ENCODE measurements around the gene CAMK2B. TPM values are rescaled to one million over a fixed set of nuclear protein-coding genes. Genes with fewer than 3 reads are reported as not detected.

The CAMK2B gene
- total and polyA plus RNA-seq, 2 of the 13 experiments (the other 11 are each of a cell fraction or from before 2014, with no cell fraction given) = 0.27 to 0.48 TPM

GRCh38 chr7:44229546-44230105, 95.8 kb downstream of the CAMK2B start:
- TF ChIP-seq ZNF275 (CRISPR knock-in tag; IDR thresholded peaks at IDR 0.05; ENCODE audit: borderline replicate concordance) = no peak
- no peak for TF ChIP-seq DBP (CRISPR knock-in tag; IDR thresholded peaks at IDR 0.05; ENCODE audit: not compliant biosample characterization)
- no peak for TF ChIP-seq ERF (CRISPR knock-in tag; IDR thresholded peaks at IDR 0.05)
- TF ChIP-seq ZNF543 (CRISPR knock-in tag; IDR thresholded peaks at IDR 0.05) = no peak
- TF ChIP-seq STAG1 (CRISPR knock-in tag; IDR thresholded peaks at IDR 0.05) = no peak
- no peak for TF ChIP-seq TFDP2 (CRISPR knock-in tag; IDR thresholded peaks at IDR 0.05)
- TF ChIP-seq ZBTB42 (CRISPR knock-in tag; IDR thresholded peaks at IDR 0.05) = no peak
- no peak for TF ChIP-seq TIGD3 (CRISPR knock-in tag; IDR thresholded peaks at IDR 0.05; ENCODE audit: borderline replicate concordance)
- no peak for TF ChIP-seq ZNF143 (CRISPR knock-in tag; IDR thresholded peaks at IDR 0.05)
- TF ChIP-seq MXD4 (CRISPR knock-in tag; IDR thresholded peaks at IDR 0.05) = no peak
- TF ChIP-seq MYNN (CRISPR knock-in tag; IDR thresholded peaks at IDR 0.05; ENCODE audit: low read depth) = no peak
- no peak for TF ChIP-seq RXRB (CRISPR knock-in tag; IDR thresholded peaks at IDR 0.05; ENCODE audit: borderline replicate concordance)
- TF ChIP-seq PRMT3 (CRISPR knock-in tag; IDR thresholded peaks at IDR 0.05; ENCODE audit: borderline replicate concordance, low read depth) = no peak
- no peak for TF ChIP-seq ZNF720 (CRISPR knock-in tag; IDR thresholded peaks at IDR 0.05)
- TF ChIP-seq ZNF580 (CRISPR knock-in tag; IDR thresholded peaks at IDR 0.05; ENCODE audit: borderline replicate concordance, low read depth) = no peak
- no peak for TF ChIP-seq ZFP82 (CRISPR knock-in tag; IDR thresholded peaks at IDR 0.05; ENCODE audit: borderline replicate concordance)
- TF ChIP-seq ATRX (CRISPR knock-in tag; IDR thresholded peaks at IDR 0.05; ENCODE audit: borderline replicate concordance) = no peak
- Histone ChIP-seq H2AFZ (ENCODE audit: low read length) (no peak overlapping the region), H3K27ac (ENCODE audit: extremely low read length, insufficient read depth, low read length) (no peak overlapping the region), H3K4me2 (ENCODE audit: low read depth, low read length) (no peak overlapping the region), H3K9me3 (ENCODE audit: low read length) (no peaks in the 10 kb centered on the region), H3K4me3 (replicated peaks in 1 of 3; ENCODE audit: insufficient read depth in 1 of 3, low read depth in 2 of 3, low read length in 3 of 3) (no peak overlapping the region), H4K20me1 (ENCODE audit: insufficient read depth, low read length) (no peaks in the 10 kb centered on the region), H3K36me3 (replicated peaks in 1 of 2; ENCODE audit: control insufficient read depth in 1 of 2, insufficient read depth in 2 of 2, low read length in 2 of 2) (no peaks in the 10 kb centered on the region), H3K79me2 (ENCODE audit: insufficient read depth, low read length) (no peaks in the 10 kb centered on the region), H3K9ac (ENCODE audit: insufficient read depth, low read depth, low read length) (no peak overlapping the region), H3K4me1 (ENCODE audit: insufficient read depth, low read length) (peaks cover 8% of the 10 kb centered on the region; the same call in 1 of the 2 replicates), H3K27me3 (ENCODE audit: control insufficient read depth in 1 of 2, insufficient read depth in 2 of 2, low read length in 2 of 2) (peaks cover 19 to 76% of the 10 kb centered on the region in 2 experiments; a peak in 4 of 5 replicates)
- WGBS (ENCODE audit: low lambda C conversion rate) = 25% methylated on average over 4 of the region's 11 CpGs
- POLR2A ChIA-PET = no interaction called here
- no TSS peak for BruUV-seq (replicated peaks)
- ATAC-seq = peak; percentile 4; the same call in 1 of the 3 replicates
- CTCF ChIA-PET (ENCODE audit: low intra/inter-chr PET ratio, low total read pairs) = no interaction called here
- in situ Hi-C loops (cut with HindIII; ENCODE audit: extremely low pct_ligation_motif_present, low pct_unique_long_range_greater_than_20kb) (no loop called here), intact Hi-C loops (cut with micrococcal nuclease; ENCODE audit: unreplicated experiment) (no loop called here)
- no peak for DNase-seq (ENCODE audit: low spot score)
- no peak for FAIRE-seq
